HG02571 (cell line): ENCODE results near the gene JCAD.
"Not testable (repeated sequence)": the region's sequence is repeated elsewhere in the genome, so short reads cannot be mapped to it uniquely, and the experiment has no call there.

Source experiments
- ATAC-seq: cut with Tn5 transposase; IDR thresholded peaks from one replicate; pipeline ENCODE4 v1.9.1; 2021; ENCODE audit warnings: mild to moderate bottlenecking, moderate library complexity; ENCODE audit not compliant: unreplicated experiment

Gene JCAD, protein sequence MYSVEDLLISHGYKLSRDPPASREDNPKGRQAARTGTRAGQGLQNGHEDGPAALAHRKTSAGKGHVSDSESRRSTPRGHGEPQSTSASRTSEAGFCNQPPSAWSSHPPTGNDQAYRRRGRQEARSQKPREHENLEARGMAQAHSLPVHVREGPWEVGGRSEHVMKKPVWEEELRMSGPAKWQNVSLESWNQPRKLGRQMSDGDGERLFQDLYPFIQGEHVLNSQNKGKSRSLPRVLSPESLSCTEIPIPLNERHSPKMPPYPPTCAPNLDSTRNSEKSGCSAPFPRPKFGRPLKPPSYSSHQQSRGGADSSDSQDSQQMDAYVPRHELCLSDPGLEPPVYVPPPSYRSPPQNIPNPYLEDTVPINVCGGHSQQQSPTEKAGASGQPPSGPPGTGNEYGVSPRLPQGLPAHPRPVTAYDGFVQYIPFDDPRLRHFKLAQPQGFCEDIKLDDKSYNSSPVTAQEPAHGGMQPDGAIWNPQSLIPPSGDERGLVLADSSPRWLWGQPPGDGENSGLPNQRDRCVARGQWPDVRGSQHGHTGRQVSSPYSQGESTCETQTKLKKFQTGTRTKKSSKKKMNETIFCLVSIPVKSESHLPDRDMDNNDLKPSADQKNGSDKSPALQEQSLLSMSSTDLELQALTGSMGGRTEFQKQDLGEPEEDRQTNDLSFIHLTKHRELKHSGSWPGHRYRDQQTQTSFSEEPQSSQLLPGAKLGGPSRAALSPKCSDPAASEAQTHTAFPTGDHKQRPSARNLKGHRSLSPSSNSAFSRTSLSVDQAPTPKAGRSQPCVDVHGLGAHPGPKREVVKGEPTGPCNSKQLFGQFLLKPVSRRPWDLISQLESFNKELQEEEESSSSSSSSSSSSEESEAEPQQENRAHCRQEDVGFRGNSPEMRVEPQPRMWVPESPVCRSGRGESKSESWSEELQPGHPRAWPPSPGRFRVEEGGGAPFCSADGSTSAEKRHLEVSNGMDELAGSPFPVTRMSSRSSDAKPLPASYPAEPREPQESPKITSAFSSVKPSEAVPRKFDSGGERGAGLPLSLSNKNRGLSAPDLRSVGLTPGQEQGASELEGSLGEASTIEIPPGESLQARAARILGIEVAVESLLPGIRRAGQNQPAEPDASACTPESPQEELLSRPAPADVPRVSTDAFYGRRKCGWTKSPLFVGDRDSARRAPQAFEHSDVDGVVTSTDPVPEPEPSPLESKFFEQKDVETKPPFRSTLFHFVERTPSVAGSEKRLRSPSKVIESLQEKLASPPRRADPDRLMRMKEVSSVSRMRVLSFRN (N-terminal part only)

DNA sequence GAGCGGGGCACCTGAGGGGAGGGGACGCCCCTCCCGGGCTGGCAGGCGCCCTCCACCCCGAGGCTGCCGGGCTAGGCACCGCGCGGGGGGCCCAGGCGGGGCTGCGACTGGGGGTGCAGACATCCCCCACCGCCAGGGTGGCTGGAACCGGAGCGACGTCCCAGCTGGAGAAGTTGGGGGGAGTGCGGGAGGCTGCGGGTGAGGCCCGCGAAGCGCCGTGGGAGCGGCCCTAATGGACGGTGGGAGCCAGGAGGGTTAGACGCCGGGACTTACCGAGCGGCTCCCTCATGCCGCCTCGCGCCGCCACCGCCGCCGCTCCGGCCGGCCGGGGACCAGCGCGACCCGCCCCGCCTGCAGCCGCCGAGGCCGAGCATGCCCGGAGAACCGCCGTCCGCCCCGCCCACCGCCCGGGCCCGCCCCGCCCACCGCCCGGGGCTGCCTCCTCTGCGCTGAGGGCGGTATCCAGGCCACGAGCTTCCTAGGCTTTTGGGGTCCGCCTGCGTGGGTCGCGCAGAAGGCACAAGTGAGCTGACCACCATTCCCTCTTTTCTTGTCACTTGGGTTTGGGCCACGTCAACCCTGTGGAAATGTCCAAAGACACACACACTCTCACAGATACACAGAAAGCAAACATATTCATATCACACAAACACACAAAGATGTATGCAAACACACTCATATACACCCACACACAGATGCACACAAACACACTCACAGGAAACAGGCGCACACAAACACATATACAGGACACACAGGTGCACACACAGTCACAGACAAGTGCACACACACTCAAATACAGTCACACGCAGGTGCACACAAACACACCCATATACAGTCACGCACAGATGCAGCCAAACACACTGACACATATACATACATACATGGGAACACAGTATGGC, at the start of gene JCAD:
TSS of gene JCAD (minus strand) at position 378 of the 899 bp plus-strand sequence. CDS start 11,774 bp downstream, outside the sequence.
- ATAC-seq = peak; percentile 69

DNA sequence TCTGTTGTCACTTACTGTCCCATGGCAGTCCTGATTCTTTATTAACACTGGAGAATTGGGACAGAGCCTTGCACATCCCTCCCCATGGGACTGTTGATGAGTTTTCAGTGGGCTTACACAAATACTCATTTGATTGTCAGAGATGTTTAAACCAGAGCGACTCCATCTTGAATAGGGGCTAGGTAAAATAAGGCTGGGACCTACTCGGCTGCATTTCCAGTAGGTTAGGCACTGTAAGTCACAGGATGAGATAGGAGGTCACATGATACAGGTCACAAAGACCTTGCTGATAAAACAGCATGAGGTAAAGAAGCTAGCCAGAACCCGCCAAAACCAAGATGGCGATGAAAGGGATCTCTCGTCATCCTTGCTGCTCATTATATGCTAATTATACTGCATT, 47.6 kb upstream of the JCAD start:
- ATAC-seq = no peak

DNA sequence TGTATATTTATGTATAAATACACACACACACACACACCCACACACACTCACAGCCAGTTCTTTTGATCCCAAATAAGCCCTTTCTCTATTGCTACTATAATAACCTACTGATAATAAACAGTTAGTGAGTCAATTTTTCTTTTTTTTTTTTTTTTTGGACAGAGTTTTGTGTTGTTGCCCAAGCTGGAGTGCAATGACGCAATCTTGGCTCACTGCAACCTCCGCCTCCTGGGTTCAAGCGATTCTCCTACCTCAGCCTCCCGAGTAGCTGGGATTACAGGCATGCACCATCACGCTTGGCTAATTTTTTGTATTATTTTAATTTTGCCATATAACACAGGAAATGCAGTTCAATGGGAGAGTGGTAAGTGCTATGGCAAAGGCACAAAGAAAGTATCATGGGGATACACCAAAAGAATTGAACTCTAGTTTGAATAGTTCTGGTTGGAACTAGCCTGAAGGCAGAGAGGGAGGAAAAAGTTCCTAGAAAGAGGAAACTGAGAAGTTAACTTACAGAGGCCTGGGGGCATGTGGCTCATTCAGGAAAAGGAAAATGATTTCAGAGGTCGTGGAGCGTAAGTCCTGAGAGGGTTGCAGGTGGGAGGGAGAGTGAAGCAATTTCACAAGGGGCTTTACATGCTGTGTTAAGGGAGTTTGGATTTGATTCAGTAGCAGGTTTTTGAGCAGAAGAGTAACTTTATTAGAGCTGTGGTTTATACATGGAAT, 44.4 kb upstream of the JCAD start:
- ATAC-seq = no peak

DNA sequence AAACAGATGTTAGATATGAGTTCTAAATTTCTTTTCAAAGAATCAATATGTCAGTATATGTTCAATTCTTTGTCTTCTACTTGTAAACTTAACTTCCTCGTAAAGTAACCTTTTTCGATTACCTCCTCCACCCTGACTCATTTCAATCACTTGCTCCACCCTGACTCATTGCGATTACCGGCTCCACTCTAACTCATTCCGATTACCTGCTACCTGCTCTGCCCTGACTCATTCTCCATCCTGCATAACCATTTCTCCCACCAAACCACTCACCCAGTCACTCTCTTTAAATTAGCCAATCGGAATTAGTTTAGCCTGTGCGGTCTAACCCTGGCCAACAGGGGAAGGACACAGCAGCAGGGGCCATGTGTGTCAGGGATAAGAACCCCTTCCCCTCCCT, 40.3 kb upstream of the JCAD start:
- ATAC-seq = not testable (repeated sequence)

DNA sequence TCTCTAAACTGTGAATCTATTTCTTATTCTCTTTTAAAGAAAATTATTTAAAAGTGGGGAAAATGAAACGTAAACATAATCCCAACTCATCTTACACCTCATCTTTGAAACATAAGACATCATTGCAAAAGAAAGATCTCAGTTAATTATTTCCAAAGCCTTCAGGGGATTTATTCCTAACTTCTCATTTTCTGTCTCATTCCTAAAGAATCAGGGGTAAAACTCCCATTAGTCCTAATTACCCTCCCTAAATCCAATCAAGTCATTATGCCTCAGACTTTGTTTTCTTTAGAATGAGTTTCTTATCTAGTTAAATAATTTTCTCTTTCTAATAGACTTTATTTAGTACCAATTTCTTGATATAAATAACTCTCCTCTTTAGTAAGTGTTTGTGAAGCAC, 39.7 kb upstream of the JCAD start:
- no peak for ATAC-seq

DNA sequence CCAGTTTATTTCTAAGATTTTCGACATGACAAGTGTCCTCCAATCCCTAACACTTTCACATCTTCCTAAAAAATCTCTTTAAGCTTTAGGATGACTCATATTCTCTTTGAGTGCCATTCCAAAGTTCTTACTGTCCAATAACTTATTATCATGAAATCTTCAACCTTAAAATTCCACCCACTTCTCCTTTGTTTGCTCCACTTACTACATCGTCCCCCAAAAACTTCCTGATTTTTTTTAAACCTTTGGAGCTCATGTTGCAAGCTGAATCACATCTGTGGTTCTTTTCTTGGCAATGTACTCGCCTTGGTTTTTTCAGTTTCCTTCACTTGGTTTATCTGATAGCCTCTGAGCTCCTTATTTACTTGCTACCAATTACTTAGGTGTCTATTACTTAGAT, 39.2 kb upstream of the JCAD start:
- no peak for ATAC-seq

DNA sequence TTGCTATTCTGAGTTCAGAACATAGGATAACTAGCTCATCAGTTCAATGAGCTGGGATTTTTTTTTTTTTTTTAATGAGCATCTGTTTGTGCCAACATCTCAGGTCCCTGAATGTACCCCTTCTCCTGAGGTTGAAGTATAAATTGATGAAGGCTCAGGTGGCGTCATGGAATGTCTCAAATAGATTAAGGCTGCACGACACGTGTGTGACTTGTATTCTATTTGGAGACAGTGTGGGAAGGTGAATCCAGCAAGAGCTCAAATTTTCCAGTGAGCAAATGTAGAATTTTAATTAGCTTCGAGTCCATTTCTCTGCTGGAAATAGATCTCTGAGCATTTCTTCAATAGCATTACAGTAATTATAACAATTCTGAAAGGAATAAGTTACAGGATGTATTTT, 37.2 kb upstream of the JCAD start:
- no peak for ATAC-seq

DNA sequence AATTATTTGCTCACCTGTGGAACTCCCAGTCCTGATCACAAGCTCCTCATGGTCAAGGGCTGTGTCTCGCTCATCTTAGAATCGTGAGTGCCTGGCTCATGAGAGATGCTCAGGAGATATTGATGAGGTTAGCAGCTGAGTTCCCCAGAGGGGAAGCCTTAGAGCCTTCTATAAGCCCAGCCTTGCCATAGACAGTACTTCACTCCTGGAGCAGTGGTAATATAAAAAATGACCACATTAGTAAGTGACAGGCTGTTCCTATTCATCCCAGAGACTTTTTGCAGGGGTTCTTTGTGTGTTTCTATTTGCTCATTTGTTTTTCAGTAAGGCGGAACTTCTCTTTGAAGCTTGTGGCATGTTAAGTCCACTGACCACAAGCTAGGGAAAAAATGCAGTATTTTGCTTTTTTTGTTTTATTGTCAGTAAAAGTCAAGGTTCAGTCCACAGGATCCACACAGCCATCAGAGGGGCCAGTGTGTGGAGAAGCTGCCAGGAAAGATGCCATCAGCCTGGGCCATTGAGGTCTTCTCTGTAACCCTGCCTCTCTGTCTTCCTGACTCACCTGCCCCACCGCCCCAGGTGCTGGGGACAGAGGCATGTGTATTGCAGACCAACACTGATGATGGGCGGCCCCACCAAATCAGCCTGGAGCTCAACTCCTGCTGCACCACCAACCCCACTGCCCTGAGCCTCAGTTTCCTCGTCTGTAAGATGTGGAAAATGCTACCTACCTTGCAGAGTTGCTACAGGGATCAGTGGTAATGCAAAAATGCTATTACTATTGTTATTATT, 36.4 kb upstream of the JCAD start:
- ATAC-seq = no peak

DNA sequence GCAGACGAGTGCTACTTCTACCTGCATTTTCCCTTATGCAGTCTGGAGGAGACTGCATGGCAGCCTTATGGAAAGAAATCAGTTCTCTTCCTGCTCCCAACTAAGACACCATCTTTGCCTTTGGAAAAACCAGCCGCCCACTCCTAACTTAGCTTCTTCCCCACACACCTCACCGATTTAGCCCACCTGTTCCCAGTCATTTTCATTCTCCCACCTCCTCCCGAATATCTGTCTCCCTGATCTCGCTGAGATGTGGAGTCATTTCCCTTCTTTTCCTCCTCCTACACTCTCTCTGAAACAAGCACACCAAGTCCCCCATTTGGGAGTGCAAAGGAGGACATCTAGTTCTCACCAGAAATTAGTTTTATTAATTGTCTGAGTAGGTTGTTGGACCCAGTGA, 35.2 kb upstream of the JCAD start:
- ATAC-seq = no peak

DNA sequence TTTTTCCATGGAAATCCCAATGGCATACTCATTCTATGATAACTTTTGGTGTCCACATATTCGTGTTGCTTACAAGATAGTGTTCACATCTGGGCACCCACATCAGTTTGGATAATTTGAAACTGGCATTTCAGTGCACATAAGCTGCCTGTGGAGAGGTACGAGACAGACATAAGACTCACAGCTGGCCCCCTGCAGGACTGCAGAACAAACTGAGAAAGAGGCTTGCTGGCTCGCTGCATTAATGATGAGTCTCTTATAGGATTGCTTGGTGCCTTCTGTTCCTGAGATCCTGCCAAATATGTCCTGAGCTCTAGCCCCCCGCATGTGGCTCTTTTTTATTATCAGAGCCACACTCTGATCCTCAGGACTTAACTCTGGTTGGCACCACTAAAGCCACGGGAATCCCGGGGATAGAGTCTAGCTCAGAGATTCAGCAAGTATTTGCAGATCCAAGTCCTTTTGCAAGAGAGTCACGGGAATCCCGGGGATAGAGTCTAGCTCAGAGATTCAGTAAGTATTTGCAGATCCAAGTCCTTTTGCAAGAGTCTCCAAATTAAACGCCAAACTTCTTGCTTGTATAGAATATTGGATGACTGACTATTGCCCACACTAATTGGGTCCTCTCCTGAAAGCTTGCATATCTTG, 34.0 kb upstream of the JCAD start:
- ATAC-seq = no peak

DNA sequence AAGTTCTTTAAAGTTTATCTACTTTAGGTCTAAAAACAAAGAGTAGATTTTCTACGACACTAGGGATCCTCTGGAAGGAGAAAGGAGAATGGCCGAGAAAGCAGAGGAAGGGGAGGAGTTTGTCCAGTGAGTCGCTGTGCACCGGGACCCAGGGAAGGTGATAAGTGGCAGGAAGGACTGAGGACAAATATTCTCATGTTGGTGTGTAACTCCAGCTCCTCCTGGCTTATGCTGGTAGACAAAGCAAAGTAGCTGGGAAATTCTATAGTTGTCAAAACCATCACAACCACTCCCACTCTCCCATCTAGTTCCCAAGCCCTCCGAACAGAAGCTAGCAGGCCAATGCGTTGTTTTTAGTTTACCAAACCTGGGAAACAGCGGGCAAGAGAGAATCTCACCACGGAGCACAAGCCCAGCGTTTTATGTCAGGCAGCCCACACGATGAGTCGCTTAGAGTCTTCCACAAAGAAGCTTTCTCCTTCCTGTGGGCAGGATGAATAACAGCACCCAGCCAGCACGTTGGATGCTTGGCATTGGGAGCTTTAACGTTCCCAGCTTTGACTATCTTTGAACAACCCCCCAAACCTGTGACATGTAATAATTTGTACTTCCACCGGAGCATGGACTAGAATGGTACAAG, 32.9 kb upstream of the JCAD start:
- no peak for ATAC-seq

DNA sequence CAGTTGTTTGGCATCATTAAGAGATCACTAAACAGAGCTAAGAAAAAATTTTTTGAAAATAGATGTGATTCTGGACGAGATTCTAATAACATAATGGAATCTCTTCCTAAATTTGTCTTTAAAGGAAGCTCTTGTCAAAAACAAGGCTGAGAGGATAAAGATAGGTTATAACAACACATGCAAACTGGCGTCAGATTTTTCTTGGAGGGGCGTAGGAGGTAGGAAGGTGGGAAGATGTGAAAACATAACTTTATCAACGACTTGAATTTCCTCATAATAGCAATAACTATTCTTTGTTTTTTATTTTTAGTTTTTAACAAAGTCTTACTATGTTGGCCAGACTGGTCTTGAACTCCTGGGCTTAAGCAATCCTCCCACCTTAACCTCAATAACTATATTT, 31.8 kb upstream of the JCAD start:
- ATAC-seq = no peak

DNA sequence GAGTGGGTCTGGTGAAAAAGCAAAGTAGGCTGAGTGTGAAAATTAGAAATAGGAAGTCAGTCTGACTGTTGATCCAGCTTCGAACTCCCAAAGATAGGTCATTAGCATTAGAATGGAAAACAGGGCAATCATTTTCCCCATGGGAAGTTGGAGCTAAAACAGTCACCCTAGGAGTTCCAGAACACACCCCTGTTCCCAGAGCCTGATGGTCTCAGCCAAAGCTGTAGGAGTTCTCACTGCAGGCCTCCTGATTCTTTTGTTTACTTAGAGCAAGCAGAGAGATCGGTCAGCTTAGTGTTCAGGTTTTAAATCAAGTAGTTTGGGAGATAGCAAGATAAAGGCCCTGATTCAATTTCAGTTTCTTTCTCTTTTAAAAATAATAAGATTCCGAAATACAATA, 28.8 kb upstream of the JCAD start:
- no peak for ATAC-seq

DNA sequence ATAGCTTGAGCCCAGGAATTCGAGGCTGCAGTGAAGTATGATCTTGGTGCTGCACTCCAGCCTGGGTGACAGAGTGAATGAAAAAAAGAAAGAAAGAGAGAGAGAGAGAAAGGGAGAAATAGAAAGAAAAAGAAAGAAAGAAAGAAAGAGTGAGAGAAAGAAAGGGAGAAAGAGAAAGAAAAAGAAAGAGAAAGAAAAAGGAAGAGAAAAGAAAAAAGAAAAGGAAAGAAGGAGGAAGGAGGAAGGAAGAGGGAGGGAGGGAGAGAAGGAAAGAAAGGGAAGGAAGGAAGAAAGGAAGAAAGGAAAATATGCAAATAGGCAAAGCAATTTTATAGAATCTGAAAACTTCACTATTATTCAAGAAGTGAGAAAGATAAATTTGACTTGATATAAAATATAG, 24.5 kb upstream of the JCAD start:
- no peak for ATAC-seq

DNA sequence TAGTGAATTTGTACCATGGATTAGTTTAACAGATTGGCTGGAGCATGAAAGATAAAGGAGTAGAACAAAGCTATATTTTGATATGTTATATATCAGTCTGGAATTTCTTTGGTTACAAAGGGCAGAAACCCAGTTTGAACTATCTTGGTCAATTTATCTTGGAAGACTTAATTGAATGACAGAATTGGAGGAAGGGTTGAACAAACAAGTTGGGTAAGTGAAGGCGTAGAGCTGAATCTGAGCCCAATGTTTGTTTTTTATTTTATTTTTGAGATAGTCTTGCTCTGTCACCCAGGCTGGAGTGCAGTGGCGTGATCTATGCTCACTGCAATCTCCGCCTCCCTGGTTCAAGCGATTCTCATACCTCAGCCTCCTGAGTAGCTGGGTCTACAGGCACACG, 21.8 kb upstream of the JCAD start:
- no peak for ATAC-seq

DNA sequence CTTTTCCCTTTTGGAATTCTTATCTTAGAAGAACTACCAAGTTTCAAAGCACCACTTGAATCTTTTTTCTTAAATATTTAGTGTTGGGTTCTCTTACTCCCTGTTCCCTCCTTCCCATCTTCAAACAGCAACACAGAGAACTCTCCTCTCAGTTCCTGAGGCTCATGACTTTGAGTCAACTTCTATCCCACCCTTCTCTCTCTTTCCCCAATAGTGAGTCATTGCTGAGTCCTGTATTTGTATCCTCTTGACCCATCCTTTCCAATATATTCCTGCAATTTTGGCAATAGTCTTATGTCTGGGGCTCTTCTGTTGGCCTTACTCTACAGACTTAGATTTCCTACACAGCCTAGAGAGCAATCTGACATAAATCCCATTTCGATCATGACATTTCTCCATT, 20.8 kb upstream of the JCAD start:
- no peak for ATAC-seq

DNA sequence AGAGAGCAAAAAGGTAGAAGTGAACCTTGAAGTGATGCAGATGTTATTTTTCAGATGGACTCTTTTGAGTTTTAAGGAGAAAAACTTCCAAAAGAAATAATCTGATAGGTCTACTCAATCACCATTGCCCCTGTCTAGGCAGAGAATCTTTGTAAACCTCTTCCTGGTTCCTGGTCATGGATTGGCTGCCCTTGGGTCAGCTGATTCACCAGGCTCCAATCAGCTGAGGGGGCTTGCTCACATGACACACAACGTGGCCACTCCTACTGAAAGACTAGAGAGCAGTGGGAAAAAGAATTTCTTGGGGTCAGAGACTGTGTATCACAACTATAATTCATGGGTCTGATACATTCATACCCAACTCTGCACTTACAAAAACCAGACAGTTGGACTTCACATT, 20.0 kb upstream of the JCAD start:
- ATAC-seq = no peak

DNA sequence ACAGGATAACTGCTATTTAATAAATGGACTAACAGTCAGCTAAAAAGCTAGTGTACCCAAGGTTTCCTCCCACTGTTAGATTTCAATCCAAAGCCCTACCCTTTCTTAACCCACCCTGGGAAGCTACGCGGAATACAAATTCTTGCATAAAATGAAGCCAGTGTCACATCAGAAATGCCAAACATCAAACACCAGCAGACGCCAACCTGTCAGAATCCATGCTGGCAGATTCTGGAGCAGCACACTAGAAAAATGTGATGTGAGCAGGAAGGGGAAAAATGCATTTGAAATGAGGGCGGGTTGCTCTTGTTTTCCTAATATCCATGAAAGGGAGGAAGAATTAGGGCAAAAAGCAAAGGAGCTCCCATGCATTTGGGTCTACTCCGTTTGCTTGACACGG, 16.1 kb upstream of the JCAD start:
- ATAC-seq = no peak
